Measurements from ENCODE around the gene IDI2. TPM values are rescaled to one million over a fixed set of nuclear protein-coding genes. Genes with fewer than 3 reads are reported as not detected.
"Not testable (repeated sequence)": the region's sequence is repeated elsewhere in the genome, so short reads cannot be mapped to it uniquely, and the experiment has no call there.

The IDI2 gene
- total RNA-seq, 1 experiment from 2014 or later, result not detected

GRCh38 chr10:1038769-1039168 is 13.1 kb upstream of the IDI2 start:
- CTCF ChIA-PET, result not testable (repeated sequence)

GRCh38 chr10:1037098-1037497 is 11.4 kb upstream of the IDI2 start:
- no peak overlapping the region for H3K9ac ChIP-seq (ENCODE audit: low read length)
- H3K9me3 ChIP-seq (ENCODE audit: control insufficient read depth in 1 of 2, insufficient read depth in 1 of 2, low read depth in 1 of 2, low read length in 2 of 2), result no peaks in the 10 kb centered on the region
- POLR2A ChIA-PET, result no interaction called here
- 0 out of 4 replicates have a peak, but pooled peaks cover 0 to 3% of the 10 kb centered on the region in 2 experiments for H3K4me1 ChIP-seq (ENCODE audit: control insufficient read depth in 1 of 2, insufficient read depth in 2 of 2, low read length in 2 of 2)
- H2AFZ ChIP-seq (ENCODE audit: low read depth, low read length, poor library complexity, severe bottlenecking), result no peak overlapping the region
- CTCF ChIA-PET, result no interaction called here
- RAD21 ChIA-PET (ENCODE audit: low non-redundant PET in 1 of 2, low total read pairs in 2 of 2, uncharacterized antibody in 2 of 2, unreplicated experiment in 2 of 2), result no interaction called here
- H3K9me2 ChIP-seq (ENCODE audit: insufficient read depth), result no peaks in the 10 kb centered on the region
- H3K4me3 ChIP-seq (replicated peaks in 1 of 2; ENCODE audit: low read depth in 1 of 2, low read length in 2 of 2), result no peak overlapping the region
- H3K79me2 ChIP-seq (ENCODE audit: insufficient read depth, low read length), result no peaks in the 10 kb centered on the region
- H3K4me2 ChIP-seq (ENCODE audit: low read length), result no peak overlapping the region
- no peaks in the 10 kb centered on the region for H3K27me3 ChIP-seq (ENCODE audit: insufficient read depth, low read length)
- ATAC-seq (no peak), DNase-seq (ENCODE audit: low read depth, low spot score) (no peak)
- intact Hi-C loops (cut with micrococcal nuclease), result no loop called here
- peaks cover 14 to 17% of the 10 kb centered on the region in 2 experiments for H3K36me3 ChIP-seq (ENCODE audit: control insufficient read depth in 1 of 2, insufficient read depth in 2 of 2, low read length in 2 of 2)
- no peak for TF ChIP-seq ZBTB33 (IDR thresholded peaks at IDR 0.05; ENCODE audit: extremely low read depth, insufficient replicate concordance, low read length)
- no peak for TF ChIP-seq ATF3 (IDR thresholded peaks at IDR 0.05)
- TF ChIP-seq CBX3 (IDR thresholded peaks at IDR 0.05; ENCODE audit: low read depth), result no peak
- TF ChIP-seq SIN3A (IDR thresholded peaks at IDR 0.05; ENCODE audit: low read depth), result no peak
- no peak for TF ChIP-seq POLR2A (IDR thresholded peaks at IDR 0.05; ENCODE audit: borderline replicate concordance, extremely low read depth, insufficient read depth, insufficient read length)
- no peak for TF ChIP-seq MAX (IDR thresholded peaks at IDR 0.05)
- no peak for TF ChIP-seq JUND (IDR thresholded peaks at IDR 0.05)
- TF ChIP-seq REST (IDR thresholded peaks at IDR 0.05; ENCODE audit: low read depth), result no peak
- TF ChIP-seq TCF7L2 (IDR thresholded peaks at IDR 0.05; ENCODE audit: borderline replicate concordance, extremely low read depth, insufficient read depth, insufficient read length), result no peak
- no peak for TF ChIP-seq EGR1 (IDR thresholded peaks at IDR 0.05; ENCODE audit: low read depth)
- TF ChIP-seq FOSL1 (IDR thresholded peaks at IDR 0.05; ENCODE audit: low read depth), result no peak
- no peak for TF ChIP-seq SP1 (IDR thresholded peaks at IDR 0.05; ENCODE audit: low read depth)
- TF ChIP-seq ZFX (IDR thresholded peaks at IDR 0.05), result no peak
- no peak overlapping the region for H3K27ac ChIP-seq (ENCODE audit: low read depth, low read length)
- no TSS peak for BruUV-seq (replicated peaks)
- H4K20me1 ChIP-seq (ENCODE audit: insufficient read depth), result no peaks in the 10 kb centered on the region

More at GRCh38 chr10:1038769-1039168, 13.1 kb upstream of the IDI2 start:
- POLR2A ChIA-PET; H2AFZ ChIP-seq (ENCODE audit: low read depth, low read length, poor library complexity, severe bottlenecking); H3K27ac ChIP-seq (ENCODE audit: low read depth, low read length); H3K9ac ChIP-seq (ENCODE audit: low read length); H3K79me2 ChIP-seq (ENCODE audit: insufficient read depth, low read length); H3K27me3 ChIP-seq (ENCODE audit: insufficient read depth, low read length); ATAC-seq; H3K9me3 ChIP-seq (ENCODE audit: control insufficient read depth in 1 of 2, insufficient read depth in 1 of 2, low read depth in 1 of 2, low read length in 2 of 2); BruUV-seq (replicated peaks); RAD21 ChIA-PET (ENCODE audit: low non-redundant PET in 1 of 2, low total read pairs in 2 of 2, uncharacterized antibody in 2 of 2, unreplicated experiment in 2 of 2); H3K4me1 ChIP-seq (ENCODE audit: control insufficient read depth in 1 of 2, insufficient read depth in 2 of 2, low read length in 2 of 2); H3K4me2 ChIP-seq (ENCODE audit: low read length); intact Hi-C loops (cut with micrococcal nuclease); DNase-seq (ENCODE audit: low read depth, low spot score); H4K20me1 ChIP-seq (ENCODE audit: insufficient read depth); H3K4me3 ChIP-seq (replicated peaks in 1 of 2; ENCODE audit: low read depth in 1 of 2, low read length in 2 of 2); H3K9me2 ChIP-seq (ENCODE audit: insufficient read depth): not testable (repeated sequence)
- H3K36me3 ChIP-seq (ENCODE audit: control insufficient read depth in 1 of 2, insufficient read depth in 2 of 2, low read length in 2 of 2), result peaks cover 18 to 26% of the 10 kb centered on the region in 2 experiments
